Central memory CD8-positive, alpha-beta T cell (primary cell): Measurements from ENCODE around the gene LENG9.

ENCODE experiments used
- ATAC-seq: fragments of 150-1000 bp; cut with Tn5 transposase; replicated peaks from 2 replicates; pipeline ENCODE4 v1.10.0; 2022; ENCODE audit warnings: mild to moderate bottlenecking, moderate FRiP score, moderate number of reproducible peaks; ENCODE audit not compliant: poor library complexity, severe bottlenecking; ENCODE audit errors: extremely low read depth
- DNase-seq, 2 donors: peaks; one replicate each; pipeline ENCODE4 v3.0.0; 2021; ENCODE audit warnings: low spot score in 2 of 2
- H3K27ac Mint-ChIP-seq: one replicate; pipeline ENCODE4 v1.8.0; 2022; ENCODE audit warnings: low read depth, mild to moderate bottlenecking, moderate library complexity, mixed read lengths
- H3K27me3 Mint-ChIP-seq: one replicate; pipeline ENCODE4 v1.8.0; 2022; ENCODE audit warnings: mixed read lengths
- H3K36me3 Mint-ChIP-seq: one replicate; pipeline ENCODE4 v1.8.0; 2022; ENCODE audit warnings: mild to moderate bottlenecking, moderate library complexity, mixed read lengths; ENCODE audit not compliant: insufficient read depth
- H3K4me1 Mint-ChIP-seq: one replicate; pipeline ENCODE4 v1.8.0; 2022; ENCODE audit warnings: mixed read lengths
- H3K4me3 Mint-ChIP-seq: one replicate; pipeline ENCODE4 v1.8.0; 2022; ENCODE audit warnings: mild to moderate bottlenecking, moderate library complexity, mixed read lengths
- H3K9me3 Mint-ChIP-seq: one replicate; pipeline ENCODE4 v1.8.0; 2022; ENCODE audit warnings: mixed read lengths

The LENG9 gene

DNA sequence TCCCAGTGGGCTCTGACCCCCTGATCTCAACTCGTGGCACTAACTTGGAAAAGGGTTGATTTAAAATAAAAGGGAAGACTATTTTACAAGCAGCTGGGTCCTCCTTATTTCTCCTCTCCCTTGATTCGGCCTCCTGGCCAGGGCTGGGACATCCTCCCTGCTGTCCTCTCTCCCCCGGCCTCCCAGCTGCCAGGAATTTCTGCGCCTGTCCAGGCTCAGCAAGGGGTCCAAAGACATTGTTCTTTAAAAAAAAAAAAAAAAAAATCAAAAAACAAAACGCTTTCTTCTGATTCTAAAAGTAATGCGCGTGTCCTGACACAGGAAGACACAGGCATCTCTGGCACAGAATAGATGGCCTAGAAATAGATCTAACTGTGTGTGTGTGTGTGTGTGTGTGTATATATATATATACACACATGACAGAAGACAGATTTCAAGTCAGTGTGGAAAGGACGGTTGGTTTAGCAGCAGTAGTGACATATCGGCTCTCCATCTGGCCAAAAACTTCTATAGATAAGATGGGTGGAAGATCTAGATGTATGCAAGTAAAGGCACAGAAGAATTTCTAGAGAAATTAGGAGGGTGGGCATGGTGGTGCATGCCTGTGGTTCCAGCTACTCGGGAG lies 26.8 kb downstream of the LENG9 start:
- H3K9me3 Mint-ChIP-seq, result no peaks in the 10 kb centered on the region
- no peak for DNase-seq
- H3K27ac Mint-ChIP-seq, result peak overlapping the region; percentile 82
- H3K4me3 Mint-ChIP-seq, result no peak overlapping the region
- ATAC-seq, result no peak
- H3K4me1 Mint-ChIP-seq, result peaks cover 24% of the 10 kb centered on the region
- no peaks in the 10 kb centered on the region for H3K27me3 Mint-ChIP-seq
- peaks cover 4% of the 10 kb centered on the region for H3K36me3 Mint-ChIP-seq

DNA sequence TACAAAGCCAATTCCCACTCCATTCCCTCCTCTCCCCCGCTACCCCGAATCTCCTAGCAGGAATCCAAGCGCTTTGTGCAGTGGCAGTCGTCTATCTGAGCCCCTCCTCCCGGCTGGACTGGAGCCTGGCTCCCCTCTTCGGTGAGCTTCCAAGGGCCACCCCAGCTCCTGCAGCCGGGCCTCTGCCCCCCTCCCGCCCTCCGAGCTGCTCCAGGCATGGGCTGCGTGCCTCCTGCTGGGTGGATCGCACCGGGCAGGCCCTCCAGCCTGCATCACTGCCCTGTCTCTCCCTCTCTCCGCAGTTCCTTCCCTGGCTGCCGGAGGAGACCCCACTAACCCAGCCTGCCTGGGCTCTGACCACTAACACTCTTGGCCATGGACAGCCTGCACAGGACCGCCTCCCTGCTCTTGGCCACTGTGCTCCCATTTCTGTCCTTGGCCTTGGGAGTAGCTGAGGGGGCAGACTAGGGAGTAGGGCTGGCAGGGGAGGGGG lies 27.5 kb downstream of the LENG9 start:
- H3K9me3 Mint-ChIP-seq, result no peaks in the 10 kb centered on the region
- H3K4me3 Mint-ChIP-seq, result no peak overlapping the region

DNA sequence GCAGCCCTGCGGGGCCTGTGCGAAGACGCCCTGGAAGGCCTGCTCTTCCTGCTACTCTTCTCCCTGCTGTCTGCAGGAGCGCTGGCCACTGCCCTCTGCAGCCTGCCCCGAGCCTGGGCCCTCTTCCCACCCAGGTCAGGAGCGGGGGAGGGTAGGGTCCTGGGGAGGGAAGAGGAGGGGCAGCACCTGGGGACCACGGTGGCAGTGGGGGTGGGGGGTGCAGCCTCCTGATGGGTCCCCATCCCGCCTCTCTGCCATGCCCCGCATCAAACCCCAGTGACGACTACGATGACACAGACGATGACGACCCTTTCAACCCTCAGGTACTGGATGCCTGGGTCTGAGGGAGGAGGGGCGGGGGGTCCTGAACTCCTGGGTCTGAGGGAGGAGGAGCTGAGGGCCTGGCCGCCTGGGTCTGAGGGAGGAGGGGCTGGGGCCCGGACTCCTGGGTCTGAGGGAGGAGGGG lies 28.0 kb downstream of the LENG9 start:
- no peaks in the 10 kb centered on the region for H3K9me3 Mint-ChIP-seq
- no peak overlapping the region for H3K4me3 Mint-ChIP-seq
- no peaks in the 10 kb centered on the region for H3K36me3 Mint-ChIP-seq
- ATAC-seq, result no peak
- no peak for DNase-seq
- peaks cover 31% of the 10 kb centered on the region for H3K4me1 Mint-ChIP-seq
- peaks cover 8% of the 10 kb centered on the region for H3K27me3 Mint-ChIP-seq
- no peak overlapping the region for H3K27ac Mint-ChIP-seq

More for the DNA sequence above, 27.5 kb downstream of the LENG9 start:
- Mint-ChIP-seq H3K36me3 (peaks cover 3% of the 10 kb centered on the region), H3K27ac (peak overlapping the region; percentile 82), H3K27me3 (peaks cover 6% of the 10 kb centered on the region), H3K4me1 (peaks cover 29% of the 10 kb centered on the region)
- DNase-seq (no peak), ATAC-seq (no peak)

DNA sequence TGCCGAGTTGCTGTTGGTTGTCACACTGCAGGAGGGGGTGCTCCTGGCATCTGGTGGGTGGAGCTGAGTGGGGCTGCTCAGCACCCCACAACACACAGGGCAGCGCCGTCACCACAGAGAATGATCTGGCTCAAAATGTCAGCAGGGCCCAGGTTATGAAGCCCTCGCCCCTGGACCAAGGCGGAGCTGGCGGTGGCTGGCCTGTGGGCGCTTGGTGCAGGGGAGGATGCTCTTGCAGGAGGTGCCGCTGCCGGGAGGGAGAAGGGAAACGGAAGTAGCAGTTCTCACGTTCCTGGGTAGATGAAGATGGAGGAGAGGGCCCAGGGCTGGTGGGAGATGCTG lies 28.7 kb downstream of the LENG9 start:
- ATAC-seq (no peak), DNase-seq (no peak)
- peaks cover 31% of the 10 kb centered on the region for H3K4me1 Mint-ChIP-seq
- no peaks in the 10 kb centered on the region for H3K36me3 Mint-ChIP-seq
- no peaks in the 10 kb centered on the region for H3K9me3 Mint-ChIP-seq
- no peak overlapping the region for H3K4me3 Mint-ChIP-seq
- no peak overlapping the region for H3K27ac Mint-ChIP-seq
- peaks cover 8% of the 10 kb centered on the region for H3K27me3 Mint-ChIP-seq

DNA sequence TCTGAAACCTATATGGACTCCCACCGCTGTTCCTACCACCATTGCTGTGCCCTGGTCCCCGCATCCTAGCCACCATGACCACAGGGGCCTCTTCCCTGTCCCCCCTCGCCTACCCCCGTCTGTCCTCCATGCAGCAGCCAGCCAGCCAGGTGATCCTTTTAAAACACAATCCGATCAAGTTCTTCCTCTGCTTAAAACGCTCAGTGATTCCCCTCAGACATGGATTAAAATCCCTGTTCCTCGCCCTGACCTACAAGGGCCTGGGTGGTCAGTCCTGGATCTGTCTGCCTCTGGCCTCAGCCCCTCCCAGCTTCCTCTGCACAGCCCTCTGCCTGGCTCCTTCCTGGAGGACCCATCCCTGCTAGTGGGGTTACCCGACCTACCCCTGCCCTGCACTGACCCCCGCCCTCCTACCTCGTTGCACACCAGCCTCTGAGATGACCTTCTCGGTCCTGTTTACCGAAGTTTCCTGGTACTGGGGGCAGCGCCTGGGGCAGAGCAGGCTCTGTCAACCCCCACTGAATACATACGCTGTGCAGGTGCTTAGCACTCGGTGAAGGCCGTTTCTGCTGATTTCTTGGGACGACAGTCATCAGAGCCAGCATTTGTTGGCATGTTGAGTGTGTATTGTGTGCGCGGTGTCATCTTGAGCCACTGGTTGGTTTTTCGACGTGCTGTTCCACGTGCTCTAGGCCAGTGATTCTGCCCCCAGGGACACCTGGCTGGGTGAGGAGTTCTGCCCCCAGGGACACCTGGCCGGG lies 29.3 kb downstream of the LENG9 start:
- Mint-ChIP-seq H3K4me3 (no peak overlapping the region), H3K4me1 (peaks cover 33% of the 10 kb centered on the region), H3K36me3 (no peaks in the 10 kb centered on the region), H3K27ac (no peak overlapping the region), H3K27me3 (peaks cover 13% of the 10 kb centered on the region), H3K9me3 (no peaks in the 10 kb centered on the region)
- DNase-seq, result no peak
- ATAC-seq, result no peak

DNA sequence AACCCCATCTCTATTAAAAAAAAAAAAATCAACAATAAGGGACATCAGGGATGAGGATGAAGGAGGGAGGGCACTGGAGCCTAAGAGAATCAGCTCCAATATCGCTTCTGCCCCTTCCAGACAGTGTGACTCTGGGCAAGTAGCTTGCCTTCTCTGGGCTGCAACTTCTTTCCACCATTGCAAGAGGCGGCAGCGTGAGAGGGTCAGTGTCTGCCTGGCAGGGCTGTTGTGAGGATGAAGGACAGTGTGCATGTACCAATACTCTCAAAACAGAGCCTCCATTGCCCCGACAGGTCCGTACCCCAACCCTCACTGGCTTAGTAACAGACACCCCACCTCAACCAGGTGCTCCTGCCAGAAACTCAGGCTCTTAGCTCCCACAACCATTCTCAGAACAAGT lies 29.9 kb downstream of the LENG9 start:
- Mint-ChIP-seq H3K27me3 (peaks cover 19% of the 10 kb centered on the region), H3K36me3 (no peaks in the 10 kb centered on the region), H3K27ac (no peak overlapping the region), H3K4me1 (peaks cover 33% of the 10 kb centered on the region), H3K9me3 (no peaks in the 10 kb centered on the region), H3K4me3 (no peak overlapping the region)
- DNase-seq, result no peak
- no peak for ATAC-seq

DNA sequence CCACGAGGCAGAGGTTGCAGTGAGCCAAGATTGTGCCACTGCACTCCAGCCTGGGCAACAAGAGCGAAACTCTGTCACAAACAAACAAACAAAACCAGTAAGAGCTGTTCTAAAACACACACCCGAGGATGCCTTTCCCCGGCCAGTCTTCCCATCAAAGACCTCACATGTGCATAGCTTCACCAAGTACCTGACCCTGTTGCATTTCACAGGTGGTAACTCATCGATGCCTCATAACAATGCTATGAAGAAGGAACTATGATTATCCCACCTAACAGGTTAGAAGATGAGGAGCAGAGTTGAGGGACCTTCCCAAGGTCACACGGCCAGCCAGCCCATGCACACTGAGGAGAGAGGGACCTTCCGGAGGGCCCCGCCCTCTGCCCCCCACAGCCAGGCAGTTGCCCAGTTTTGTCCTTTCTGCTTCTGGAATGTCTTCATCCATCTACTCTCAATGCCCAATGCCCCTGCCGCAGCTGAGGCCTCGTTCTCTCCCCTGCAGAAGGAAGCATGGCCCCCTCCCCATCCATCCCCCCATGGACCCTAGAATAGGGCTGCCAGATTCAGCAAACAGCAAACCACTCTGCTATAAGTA lies 31.3 kb downstream of the LENG9 start:
- Mint-ChIP-seq H3K27me3 (peaks cover 21% of the 10 kb centered on the region), H3K4me3 (no peak overlapping the region), H3K36me3 (no peaks in the 10 kb centered on the region), H3K4me1 (peaks cover 33% of the 10 kb centered on the region), H3K27ac (no peak overlapping the region), H3K9me3 (no peaks in the 10 kb centered on the region)
- ATAC-seq, result no peak
- no peak for DNase-seq

DNA sequence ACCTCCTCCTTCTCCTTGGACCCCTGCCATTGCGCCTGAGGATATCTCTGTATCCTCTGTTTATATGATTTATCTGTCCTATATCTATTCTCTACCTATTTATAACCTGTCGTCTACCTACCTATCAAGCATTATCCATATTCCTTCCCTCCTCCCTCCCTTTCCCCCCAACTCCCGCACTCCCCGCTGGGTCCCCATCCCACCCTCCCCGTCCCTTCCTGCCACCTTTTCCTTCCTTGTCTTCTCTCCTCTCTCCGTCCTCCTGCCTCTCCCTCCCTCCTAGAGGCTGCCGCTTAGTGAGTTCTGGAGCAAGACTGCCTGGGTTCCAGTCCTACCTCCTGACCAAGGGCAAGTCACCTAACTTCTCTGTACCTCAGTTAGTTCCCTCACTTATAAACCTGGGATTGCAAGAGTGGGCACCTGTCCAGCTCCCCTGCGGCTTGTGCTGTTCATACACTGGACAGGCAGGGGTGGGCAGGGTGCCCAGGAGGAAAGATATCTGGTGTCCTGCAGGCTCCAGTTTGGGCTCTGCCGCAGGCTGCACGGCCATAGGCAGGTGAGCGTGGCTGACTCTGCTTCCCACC lies 32.2 kb downstream of the LENG9 start:
- ATAC-seq, result no peak
- peaks cover 25% of the 10 kb centered on the region for H3K27me3 Mint-ChIP-seq

DNA sequence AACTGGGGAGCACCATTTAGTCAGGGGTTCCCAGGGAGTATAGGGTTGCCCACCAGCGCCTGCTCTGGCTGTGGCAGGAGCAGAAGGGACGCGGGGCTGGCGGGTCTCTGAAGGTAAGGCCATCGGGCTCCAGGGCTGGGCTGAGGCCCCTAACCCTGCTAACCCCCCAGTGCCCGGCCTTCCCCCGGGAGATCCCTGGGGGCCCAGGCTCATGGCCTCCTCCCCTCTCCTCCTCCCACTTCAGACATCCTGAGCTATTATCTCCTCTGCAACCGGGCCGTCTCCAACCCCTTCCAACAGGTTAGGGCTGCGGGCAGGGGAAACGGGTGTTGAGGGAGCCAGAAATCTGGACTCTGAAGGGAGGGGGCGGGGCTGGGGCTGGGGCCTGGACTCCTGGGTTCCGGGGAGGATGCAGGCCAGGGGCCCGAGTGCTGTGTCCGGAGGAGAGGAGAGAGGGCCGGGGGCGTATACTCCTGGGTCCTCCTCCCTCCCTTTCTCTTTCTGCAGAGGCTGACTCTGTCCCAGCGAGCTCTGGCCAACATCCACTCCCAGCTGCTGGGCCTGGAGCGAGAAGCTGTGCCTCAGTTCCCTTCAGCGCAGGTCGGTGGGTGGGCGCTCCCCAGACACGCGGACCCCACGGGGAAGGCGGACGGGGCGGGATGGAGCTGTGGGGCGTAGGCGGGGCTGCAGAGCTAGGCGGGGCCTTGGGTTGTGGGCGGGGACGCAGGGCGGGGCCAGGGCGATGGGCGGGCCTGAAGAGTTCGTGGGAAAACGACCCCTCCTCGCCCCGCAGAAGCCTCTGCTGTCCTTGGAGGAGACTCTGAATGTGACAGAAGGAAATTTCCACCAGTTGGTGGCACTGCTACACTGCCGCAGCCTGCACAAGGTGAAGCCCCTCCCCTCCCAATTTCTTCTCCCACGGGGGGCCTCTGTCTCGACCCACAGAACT lies 33.0 kb downstream of the LENG9 start:
- H3K4me1 Mint-ChIP-seq, result peaks cover 28% of the 10 kb centered on the region
- H3K27ac Mint-ChIP-seq, result no peak overlapping the region
- no peak for DNase-seq
- no peaks in the 10 kb centered on the region for H3K9me3 Mint-ChIP-seq
- peak; percentile 65 for ATAC-seq
- H3K4me3 Mint-ChIP-seq, result peak overlapping the region; percentile 41
- H3K36me3 Mint-ChIP-seq, result no peaks in the 10 kb centered on the region
- H3K27me3 Mint-ChIP-seq, result peaks cover 33% of the 10 kb centered on the region

More for the DNA sequence above, 32.2 kb downstream of the LENG9 start:
- H3K9me3 Mint-ChIP-seq, result no peaks in the 10 kb centered on the region
- H3K4me3 Mint-ChIP-seq, result peak overlapping the region; percentile 41
- no peak for DNase-seq
- no peak overlapping the region for H3K27ac Mint-ChIP-seq
- H3K36me3 Mint-ChIP-seq, result no peaks in the 10 kb centered on the region
- H3K4me1 Mint-ChIP-seq, result peaks cover 28% of the 10 kb centered on the region

DNA sequence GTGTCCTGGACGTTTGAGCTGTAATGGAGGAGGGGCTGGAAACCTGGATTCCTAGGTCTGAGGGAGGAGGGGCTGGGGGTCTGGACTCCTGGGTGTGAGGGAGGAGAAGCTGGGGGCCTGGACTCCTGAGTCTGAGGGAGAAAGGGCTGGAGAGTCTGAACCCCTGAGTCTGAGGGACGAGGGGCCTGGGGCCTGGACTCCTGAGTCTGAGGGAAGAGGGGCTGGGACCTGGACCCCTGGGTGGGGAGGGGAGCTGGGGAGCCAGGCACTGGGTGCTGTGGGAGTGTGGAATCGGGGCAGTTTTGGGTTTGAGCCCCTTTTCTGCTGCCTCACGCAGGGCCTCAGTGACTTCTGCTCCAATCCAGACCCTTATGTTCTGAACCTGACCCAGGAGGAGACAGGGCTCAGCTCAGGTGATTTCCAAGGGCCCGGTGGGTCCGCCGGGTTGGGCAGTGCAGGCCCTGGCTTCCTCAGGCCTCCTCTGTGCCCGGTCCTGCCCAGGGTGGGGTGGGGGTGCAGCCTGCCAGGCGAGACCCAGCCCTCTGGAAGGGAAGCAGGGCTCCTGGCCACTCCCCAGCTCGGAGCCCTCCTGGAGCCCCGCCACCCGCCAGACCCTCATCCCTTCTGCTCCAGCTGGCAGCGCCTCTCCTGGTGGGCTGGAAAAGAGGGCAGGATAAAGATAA lies 33.9 kb downstream of the LENG9 start:
- peak overlapping the region; percentile 37 for H3K4me3 Mint-ChIP-seq
- DNase-seq (no peak), ATAC-seq (no peak)
- H3K27me3 Mint-ChIP-seq, result peaks cover 42% of the 10 kb centered on the region
- H3K36me3 Mint-ChIP-seq, result no peaks in the 10 kb centered on the region
- H3K4me1 Mint-ChIP-seq, result peaks cover 23% of the 10 kb centered on the region
- H3K27ac Mint-ChIP-seq, result no peak overlapping the region
- H3K9me3 Mint-ChIP-seq, result no peaks in the 10 kb centered on the region

DNA sequence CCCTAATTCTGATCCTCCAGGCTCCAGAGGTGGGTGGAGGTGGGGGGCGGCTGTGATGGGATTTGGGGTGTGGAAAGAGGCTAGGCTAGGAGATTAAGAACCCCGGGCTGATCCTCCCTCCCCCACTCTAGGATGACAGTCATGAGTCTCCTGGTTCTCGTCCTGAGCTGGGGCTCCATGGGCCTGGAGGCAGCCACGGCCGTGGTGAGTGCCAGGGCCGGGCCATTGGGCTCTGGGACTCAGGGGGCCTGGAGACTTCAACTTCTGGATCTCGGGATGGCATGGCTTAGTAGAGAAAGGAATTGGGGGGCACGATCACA lies 34.4 kb downstream of the LENG9 start:
- DNase-seq (no peak), ATAC-seq (no peak)
- Mint-ChIP-seq H3K27me3 (peaks cover 48% of the 10 kb centered on the region), H3K36me3 (no peaks in the 10 kb centered on the region), H3K27ac (no peak overlapping the region), H3K9me3 (no peaks in the 10 kb centered on the region), H3K4me3 (peak overlapping the region; percentile 37), H3K4me1 (peaks cover 17% of the 10 kb centered on the region)
